Gastroesophageal sphincter (tissue), 3 donors: ENCODE measurements around the gene HLCS.

Experiments
- POLR2A ChIP-seq, 2 donors: fragments of 450-650 bp; IDR thresholded peaks; one replicate each; pipeline ENCODE4 v1.6.1; 2017; ENCODE audit warnings: antibody characterized with exemption in 2 of 2, mild to moderate bottlenecking in 2 of 2, moderate library complexity in 1 of 2
- TF ChIP-seq, protein P1 (sequence below), 4 experiments: fragments of 200-600 bp in 2 of 4; fragments of 450-650 bp in 2 of 4; sonication (generic) in 1 of 4; IDR thresholded peaks; one replicate each; pipeline ENCODE4 v1.5.1; 2017 to 2019; ENCODE audit warnings: antibody characterized with exemption in 4 of 4, mild to moderate bottlenecking in 2 of 4, moderate library complexity in 2 of 4

DNA sequence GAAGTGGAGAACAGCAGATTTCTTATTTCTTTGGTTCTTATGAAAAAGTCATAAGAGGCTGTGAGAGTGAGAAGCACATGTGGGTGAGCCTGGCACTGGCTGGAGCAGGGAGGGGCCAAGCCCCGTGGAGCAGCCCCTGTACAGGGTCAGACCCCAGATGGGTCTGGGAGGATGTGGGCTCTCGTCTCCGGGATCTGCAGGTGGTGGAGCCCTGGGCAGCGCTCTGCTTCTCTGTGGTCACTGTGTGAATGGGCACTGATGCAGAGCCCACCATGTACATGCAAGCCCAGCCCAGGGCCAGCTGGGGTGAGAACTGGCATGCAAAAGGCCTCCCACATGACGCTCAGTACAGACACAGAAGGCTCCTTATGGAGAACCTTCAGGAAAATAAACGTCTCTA, 200.0 kb downstream of the HLCS start:
- TF ChIP-seq, protein P1, sequence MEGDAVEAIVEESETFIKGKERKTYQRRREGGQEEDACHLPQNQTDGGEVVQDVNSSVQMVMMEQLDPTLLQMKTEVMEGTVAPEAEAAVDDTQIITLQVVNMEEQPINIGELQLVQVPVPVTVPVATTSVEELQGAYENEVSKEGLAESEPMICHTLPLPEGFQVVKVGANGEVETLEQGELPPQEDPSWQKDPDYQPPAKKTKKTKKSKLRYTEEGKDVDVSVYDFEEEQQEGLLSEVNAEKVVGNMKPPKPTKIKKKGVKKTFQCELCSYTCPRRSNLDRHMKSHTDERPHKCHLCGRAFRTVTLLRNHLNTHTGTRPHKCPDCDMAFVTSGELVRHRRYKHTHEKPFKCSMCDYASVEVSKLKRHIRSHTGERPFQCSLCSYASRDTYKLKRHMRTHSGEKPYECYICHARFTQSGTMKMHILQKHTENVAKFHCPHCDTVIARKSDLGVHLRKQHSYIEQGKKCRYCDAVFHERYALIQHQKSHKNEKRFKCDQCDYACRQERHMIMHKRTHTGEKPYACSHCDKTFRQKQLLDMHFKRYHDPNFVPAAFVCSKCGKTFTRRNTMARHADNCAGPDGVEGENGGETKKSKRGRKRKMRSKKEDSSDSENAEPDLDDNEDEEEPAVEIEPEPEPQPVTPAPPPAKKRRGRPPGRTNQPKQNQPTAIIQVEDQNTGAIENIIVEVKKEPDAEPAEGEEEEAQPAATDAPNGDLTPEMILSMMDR (IDR thresholded peaks at IDR 0.05), result no peak
- no peak for TF ChIP-seq POLR2A (IDR thresholded peaks at IDR 0.05)
